Measurements from ENCODE around the gene MID1IP1.

MID1IP1 gene

DNA sequence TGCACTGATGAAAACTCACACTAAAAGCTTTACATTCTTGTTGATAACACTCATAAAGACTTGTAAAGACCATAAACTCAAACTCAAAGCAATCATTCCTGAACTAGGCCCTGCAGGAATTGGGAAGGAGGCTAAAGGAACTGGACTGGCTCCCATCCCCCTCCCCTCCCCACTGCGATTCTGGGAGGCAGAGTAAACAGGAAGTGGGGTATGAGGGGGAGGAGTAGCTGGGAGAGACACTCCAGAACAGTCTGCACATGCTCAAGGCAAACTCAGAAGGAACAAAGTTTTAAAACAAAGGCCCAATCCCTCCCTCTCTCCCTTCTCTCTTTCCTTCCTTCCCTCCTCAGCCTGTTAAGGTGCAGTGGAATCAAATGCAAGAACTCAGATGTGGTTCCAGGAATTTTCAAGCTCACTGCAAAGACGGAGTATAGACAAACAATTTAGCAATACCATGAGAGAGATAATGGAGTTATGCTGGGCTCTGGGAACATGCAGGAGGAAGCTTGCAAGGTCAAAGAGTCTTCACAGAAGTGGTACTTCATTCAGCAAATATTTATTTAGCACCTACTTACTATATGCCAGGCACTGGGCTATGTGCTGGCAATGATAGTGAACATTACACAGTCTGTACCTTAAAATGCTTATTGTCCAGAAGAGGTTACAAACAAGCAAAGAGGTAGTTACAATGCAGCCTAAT is 15.9 kb downstream of the MID1IP1 start:
- no peak for DNase-seq

DNA sequence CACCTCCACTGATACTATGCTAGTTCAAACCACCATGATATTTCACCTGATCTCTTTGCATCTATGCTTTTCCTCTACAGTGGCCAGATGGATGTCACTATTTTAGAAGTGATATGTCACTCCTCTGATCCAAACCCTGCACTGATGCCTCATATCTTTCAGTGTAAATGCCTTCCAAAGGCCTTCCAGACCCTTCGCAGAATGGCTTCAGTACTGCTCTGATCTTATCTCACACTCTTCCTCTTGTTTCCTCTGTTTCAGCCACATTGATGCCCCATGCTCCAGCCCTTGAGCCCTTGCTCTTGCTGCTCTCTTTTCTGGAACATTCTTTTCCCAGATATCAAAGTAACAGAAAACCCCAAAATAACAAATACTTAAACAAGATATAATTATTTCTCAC is 17.9 kb downstream of the MID1IP1 start:
- DNase-seq, result no peak

DNA sequence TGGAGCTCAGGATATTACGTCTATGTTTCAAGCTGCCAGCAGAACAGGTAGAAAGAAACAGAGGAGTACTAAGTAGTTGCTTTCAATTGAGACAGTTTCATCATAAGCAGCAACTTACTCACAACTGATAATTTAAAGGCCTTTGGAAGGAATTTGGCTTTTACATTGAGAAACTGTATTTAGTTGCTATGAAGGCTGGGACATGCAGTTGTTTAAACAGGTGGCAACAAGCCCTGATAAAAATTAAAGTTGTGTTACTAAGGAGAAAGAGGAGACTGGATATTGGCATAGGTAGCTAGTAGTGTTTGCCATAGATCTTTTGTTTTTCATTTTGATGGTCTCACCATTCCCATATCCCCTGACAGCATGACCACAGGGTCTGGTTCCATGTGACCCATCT is 18.4 kb downstream of the MID1IP1 start:
- no peak for DNase-seq

DNA sequence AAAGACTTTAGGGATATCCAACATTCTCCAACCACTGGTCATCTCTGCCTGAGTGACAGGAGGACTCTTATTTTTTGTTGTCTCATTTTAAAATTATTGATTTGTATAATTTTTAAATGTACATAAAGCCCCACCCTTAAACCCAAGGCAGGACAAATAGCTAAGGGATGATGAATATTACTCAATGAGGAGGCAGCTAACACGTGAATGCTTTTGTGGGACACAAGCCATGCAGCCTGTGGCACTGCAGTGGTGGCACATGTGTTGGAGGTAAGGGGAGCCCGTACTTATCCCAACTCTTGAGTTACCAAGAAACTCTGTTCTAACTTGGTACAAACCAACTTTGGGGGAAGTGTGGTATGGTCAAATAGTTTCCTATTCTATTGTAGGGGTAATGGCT is 19.5 kb downstream of the MID1IP1 start:
- DNase-seq, result no peak

DNA sequence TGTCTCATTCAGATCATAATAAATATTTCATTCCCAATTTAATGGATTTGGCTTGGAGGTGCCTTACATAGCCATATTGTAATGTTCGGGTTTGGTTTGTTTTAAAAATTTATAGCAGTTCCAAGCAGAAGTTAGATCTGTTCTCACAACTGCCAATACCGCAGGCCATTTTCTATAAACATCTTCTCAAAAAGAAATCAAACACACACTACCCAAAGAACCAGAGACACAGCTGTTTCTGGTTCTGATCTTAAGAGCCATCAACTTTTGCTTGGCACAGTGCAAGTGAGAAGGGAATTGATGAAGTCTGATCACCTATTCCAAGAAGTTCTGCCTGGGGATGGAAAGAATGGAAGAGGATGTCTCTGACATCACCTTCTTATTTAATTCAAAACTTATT is 22.9 kb downstream of the MID1IP1 start:
- no peak for DNase-seq

DNA sequence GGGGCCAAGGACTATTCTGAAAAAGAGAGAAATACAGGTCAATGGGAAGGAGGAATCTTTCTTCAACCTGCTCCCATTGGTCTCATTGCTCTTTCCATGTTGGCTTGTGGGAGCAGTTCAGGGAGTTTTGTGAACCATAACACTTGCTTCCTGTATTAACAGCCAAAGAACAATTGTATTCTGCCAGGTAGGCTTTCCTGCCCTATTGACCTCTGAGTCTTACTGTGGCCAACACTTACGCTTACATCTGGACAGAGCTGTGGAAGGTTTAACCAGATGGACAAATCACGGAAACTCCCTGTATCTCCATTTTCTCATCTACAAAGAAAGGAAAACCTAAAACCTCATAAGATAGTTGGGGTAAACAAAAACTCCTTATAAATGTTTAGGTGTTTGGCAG is 30.7 kb downstream of the MID1IP1 start:
- DNase-seq, result no peak

DNA sequence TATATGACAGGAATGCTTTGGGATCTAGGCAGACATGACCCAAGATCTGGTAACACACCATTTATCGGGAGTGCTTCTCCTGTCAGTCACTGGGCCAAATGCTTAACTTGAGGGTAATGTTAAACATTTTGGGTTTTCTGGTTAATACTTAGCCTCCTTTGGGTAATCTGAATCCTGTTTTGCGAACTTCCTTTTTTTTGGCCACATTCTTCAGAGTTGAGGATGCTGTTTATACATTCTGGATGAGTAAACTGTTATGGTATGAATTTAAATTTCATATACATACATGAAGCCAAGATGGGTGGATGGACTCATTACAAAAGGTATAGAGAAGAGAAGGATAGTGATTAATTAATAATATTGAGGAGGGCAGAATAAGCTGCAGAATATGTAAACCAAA is 36.1 kb downstream of the MID1IP1 start:
- DNase-seq, result no peak

DNA sequence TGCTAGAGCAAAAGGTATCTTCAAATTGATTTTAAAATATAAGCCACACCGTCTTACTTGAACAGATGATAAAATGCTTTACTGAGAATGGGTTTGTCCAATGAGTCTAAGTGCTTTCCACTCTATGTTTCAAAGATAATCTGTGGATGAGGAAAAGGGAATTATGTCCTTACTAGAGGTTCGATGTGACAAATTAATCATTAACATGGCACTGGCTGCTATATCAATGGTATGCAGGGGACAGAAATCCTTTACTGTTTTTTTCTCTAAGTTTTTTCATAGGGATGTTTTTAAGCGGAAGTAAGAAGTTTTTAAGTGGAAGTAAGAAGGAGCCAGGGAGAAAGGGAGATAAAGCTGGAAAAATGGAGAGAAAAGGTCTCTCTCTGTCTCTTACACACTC is 38.0 kb downstream of the MID1IP1 start:
- DNase-seq, result no peak

DNA sequence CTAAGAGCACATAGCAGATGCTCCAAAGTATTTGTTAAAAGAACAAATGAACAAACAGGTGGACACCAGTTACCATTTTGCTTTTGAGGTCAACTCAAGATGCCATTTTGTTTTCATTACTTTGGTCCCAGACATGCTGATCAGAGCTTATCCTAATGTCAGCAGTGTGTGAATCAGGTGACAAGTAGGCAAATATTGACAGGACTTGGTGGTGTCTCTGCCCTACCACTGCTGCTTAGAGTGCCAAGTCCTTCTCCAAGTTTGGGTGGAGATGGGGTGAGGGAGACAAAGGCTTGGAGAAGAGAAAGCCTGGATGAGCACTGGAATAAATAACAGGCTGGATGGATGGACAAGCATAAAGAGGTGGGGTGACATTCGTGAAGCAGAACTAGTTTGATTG is 38.7 kb downstream of the MID1IP1 start:
- DNase-seq, result no peak

DNA sequence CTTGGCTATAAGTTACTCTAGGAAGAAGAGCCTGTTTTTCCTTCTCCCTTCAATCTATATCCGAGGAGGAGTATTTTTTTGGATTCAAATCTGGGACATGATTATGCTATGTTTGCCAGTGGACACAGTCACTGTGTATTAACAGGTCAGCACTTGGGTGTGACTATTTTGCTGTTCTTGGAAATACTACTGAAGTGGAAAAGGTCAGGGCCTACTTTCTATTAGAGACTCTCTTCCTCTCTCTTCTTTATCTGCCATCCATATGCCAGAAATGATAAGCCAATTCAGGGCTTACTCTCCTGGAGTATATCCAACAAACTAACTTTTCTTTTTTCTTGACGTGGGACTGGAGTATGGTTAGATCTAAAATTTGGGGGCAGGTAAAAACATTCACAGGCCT is 40.5 kb downstream of the MID1IP1 start:
- DNase-seq, result no peak

DNA sequence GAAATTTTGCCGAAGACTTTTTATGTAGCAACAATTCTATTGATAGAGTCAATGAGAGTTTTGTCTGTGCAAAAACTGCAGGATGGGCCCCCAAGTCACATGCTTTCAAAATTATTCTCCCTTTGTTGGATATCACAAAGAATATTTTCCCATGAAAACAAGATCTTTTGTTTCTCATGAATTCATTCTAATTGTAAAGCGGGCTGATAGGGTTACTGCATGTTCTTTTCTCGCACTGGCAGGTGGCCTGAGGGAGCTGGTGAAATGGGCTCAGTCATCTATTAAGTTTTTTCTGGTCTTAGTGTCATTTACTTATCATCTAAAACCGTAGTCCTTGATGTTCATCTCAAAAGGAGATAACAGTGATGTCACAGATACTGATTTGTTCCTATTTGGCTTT is 44.2 kb downstream of the MID1IP1 start:
- no peak for DNase-seq

DNA sequence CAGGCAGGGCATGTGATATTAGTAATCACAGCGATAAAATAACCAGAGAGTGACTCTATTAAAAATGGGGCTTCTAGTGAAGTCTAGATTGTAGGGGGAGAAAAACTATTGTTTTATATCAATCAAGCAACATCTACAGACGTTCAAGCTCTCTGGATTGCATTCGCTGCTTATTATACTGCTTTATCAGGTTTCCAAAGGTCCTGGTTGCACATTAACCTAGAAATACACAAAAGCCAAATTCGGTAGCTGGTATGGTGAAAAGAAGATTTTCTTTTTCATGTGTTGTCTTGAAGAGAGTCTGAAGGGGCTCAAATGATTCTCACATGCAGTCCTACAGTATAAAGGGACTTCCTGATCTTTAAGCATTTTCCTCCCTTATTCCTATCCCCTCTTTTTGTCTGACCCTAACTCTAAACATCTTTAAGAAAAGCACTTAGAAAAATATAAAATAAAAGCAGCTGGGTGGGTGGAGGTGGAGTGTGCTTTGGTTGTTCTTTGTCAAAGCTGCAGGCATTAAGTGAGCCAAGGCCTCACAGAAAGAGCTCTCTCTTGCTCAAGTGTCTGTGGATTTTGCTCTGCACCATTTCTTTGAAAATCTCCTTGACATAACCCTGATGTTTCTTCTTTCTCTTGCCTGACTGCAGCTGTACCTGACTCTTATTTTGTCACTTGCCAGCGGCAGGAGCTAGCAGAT is 46.1 kb downstream of the MID1IP1 start:
- no peak for DNase-seq

DNA sequence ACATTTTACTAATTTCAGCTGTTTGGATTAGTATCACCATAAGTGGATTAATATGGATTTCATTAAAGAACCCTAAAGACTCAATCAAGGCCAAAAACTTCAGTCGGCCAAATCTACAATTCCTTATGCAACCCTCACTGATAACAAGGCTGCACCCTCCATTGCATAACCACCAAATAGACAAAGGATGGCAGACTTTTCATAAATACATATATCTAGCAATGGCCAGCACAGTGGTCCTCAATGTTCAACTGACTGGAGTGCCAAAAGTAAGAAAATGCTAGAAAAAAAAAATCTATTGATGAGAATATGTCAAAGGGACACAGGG is 46.6 kb downstream of the MID1IP1 start:
- no peak for DNase-seq

DNA sequence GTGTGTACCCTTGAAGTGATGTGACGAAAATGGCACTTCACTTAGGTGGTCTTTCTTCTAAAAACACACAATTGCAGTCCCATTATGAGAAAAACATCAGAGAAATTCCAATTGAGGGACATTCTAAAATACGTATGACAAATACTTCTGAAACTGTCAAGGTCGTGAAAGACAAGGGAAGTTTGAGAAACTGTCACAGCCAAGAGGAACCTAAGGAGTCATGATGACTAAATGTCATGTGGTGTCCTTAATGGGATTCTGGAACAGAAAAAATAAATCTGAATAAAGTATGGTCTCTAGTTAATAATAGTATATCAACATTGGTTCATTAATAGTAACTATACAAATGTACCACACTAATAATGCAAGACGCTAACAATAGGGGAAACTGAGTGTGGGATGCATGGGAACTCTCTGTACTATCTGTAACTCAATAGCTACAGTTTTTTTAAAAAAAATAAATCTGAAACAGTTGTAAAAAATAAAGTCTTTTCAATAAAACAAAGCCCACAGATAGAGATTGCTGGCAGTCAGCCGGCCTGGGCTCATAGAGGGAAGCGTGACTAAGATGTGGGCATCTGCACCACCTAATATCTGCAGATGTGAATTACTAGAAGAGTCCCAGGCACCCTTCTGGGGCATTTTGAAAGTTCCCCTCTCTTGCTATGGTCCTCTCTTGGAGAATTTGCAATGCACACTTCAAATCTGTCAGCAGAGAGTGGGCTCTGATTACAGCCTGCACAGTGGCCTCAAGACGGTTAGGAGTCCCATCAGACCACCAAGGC is 47.6 kb downstream of the MID1IP1 start:
- DNase-seq, result no peak

DNA sequence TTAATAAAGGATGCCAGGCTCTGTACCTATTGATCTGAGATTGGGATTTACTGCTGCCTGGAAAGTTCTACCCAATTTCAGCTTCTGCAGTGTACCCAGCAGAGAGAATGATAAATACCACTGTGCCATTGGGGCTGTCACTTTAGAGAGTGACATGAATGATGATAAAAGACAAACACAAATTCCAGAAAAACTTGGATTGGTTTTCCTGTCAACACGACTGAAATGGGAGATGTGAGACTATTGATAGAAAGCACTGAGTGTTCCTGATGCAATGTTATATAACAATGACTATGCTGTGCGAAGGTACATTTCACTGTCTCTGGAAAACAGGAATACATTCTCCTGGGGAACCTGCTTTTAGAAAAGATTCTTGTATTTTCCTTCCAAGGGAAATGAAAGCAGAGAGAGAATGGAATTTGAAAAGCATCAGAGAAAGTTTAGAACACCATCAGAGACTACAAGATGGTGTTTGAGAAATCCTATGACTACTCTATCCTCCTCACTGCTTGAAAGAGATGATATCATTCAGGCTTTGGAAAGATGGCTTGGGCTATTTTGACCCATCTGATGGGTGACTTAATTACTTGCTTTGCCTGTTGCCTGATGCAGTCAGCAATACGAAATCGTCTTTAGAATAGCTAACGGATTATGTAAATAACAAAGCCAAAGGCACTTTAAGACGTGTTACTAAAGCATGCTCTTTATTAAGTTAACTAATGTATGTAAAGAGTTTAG is 49.7 kb downstream of the MID1IP1 start:
- DNase-seq, result no peak

DNA sequence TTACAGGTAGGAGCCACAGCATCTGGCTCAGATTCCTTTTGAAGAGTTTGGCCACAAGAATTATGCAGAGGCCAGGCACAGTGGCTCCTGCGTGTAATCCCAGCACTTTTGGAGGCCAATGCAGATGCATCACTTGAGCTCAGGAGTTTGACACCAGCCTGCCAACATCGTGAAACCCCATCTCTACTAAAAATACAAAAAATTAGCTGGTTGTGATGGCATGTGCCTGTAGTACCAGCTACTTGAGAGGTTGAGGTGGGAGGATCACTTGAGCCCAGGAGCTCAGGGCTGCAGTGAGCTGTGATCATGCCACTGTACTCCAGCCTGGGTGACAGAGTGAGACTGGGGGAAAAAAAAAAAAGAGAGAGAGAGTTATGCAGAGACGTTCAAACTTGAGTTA is 53.0 kb downstream of the MID1IP1 start:
- DNase-seq, result no peak
